NCI-H446 treated with DMSO at 0.1 percent for 48 hours (cell line): ENCODE results near the gene SEMA4G.

Source experiments
- DNase-seq: peaks from one replicate; lab custom pipeline; 2025; lab: John Stamatoyannopoulos, UW

The SEMA4G gene

GRCh38 chr10:100988166-100988565 lies 18.9 kb downstream of the SEMA4G start:
- DNase-seq: no peak

- no peak for DNase-seq
These were observed 19.8 kb downstream of the SEMA4G start for GRCh38 chr10:100989088-100989487.

GRCh38 chr10:100993986-100994708 lies 24.8 kb downstream of the SEMA4G start:
- DNase-seq: no peak

GRCh38 chr10:100995181-100995580 lies 25.9 kb downstream of the SEMA4G start:
- DNase-seq: no peak

- no peak for DNase-seq
These were observed 27.5 kb downstream of the SEMA4G start for GRCh38 chr10:100996678-100997359.

- peak; percentile 21 for DNase-seq
These were observed 28.3 kb downstream of the SEMA4G start for GRCh38 chr10:100997360-100998182.

GRCh38 chr10:100998183-100998990 lies 29.1 kb downstream of the SEMA4G start:
- DNase-seq: peak; percentile 62

- no peak for DNase-seq
These were observed 29.9 kb downstream of the SEMA4G start for GRCh38 chr10:100998991-100999741.

- no peak for DNase-seq
These were observed 30.4 kb downstream of the SEMA4G start, which contains the start of gene LZTS2 for GRCh38 chr10:100999742-101000126. Gene LZTS2 (plus strand): TSS chr10:100999808. CDS start chr10:101002539, 2,731 bp downstream.

- no peak for DNase-seq
These were observed 31.0 kb downstream of the SEMA4G start for GRCh38 chr10:101000127-101000914.

GRCh38 chr10:101000915-101001658 lies 31.8 kb downstream of the SEMA4G start:
- no peak for DNase-seq

GRCh38 chr10:101001659-101002035 lies 32.3 kb downstream of the SEMA4G start:
- no peak for DNase-seq

- no peak for DNase-seq
These were observed 33.2 kb downstream of the SEMA4G start for GRCh38 chr10:101002456-101002855.

GRCh38 chr10:101003639-101004206 lies 34.4 kb downstream of the SEMA4G start:
- DNase-seq: no peak

GRCh38 chr10:101005361-101005760 lies 36.1 kb downstream of the SEMA4G start:
- no peak for DNase-seq

GRCh38 chr10:101005869-101006567 lies 36.7 kb downstream of the SEMA4G start:
- DNase-seq: no peak

- no peak for DNase-seq
These were observed 37.3 kb downstream of the SEMA4G start for GRCh38 chr10:101006593-101007098.

GRCh38 chr10:101007099-101007711 lies 37.9 kb downstream of the SEMA4G start:
- DNase-seq: no peak
